Measurements from ENCODE around the gene NOSIP. TPM values are rescaled to one million over a fixed set of nuclear protein-coding genes. Genes with fewer than 3 reads are reported as not detected.
A peak's percentile ranks its signal among the peaks of the same experiment; 100 is the strongest.

Gene NOSIP
- total and polyA plus RNA-seq, 8 donors, result 40.8 to 67.9 (median 61.2) TPM

DNA sequence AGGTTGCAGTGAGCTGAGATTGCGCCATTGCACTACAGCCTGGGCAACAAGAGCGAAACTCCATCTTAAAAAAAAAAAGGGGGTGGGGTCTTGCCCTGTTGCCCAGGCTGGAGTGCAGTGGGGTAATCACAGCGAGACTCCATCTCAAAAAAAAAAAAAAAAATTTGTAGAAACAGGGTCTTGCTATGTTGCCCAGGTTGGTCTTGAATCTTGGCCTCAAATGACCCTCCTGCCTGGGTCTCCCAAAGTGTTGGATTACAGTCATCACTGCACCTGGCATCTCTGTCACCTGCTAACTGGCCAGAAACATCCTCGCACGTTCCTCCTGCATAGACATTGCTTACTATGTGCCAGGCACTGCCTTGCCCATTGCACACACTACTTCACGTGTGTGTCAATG lies 38.4 kb downstream of the NOSIP start:
- intact Hi-C loops (cut with DNase I), result no loop called here
- Histone ChIP-seq H3K36me3 (peaks cover 0 to 59% of the 10 kb centered on the region in 2 donors), H3K4me1 (peaks cover 0 to 9% of the 10 kb centered on the region in 2 donors), H3K9me3 (no peaks in the 10 kb centered on the region), H3K4me3 (no peak overlapping the region), H3K27ac (no peak overlapping the region), H3K27me3 (no peaks in the 10 kb centered on the region)
- ATAC-seq (no peak), DNase-seq (no peak)
- TF ChIP-seq, protein P1, sequence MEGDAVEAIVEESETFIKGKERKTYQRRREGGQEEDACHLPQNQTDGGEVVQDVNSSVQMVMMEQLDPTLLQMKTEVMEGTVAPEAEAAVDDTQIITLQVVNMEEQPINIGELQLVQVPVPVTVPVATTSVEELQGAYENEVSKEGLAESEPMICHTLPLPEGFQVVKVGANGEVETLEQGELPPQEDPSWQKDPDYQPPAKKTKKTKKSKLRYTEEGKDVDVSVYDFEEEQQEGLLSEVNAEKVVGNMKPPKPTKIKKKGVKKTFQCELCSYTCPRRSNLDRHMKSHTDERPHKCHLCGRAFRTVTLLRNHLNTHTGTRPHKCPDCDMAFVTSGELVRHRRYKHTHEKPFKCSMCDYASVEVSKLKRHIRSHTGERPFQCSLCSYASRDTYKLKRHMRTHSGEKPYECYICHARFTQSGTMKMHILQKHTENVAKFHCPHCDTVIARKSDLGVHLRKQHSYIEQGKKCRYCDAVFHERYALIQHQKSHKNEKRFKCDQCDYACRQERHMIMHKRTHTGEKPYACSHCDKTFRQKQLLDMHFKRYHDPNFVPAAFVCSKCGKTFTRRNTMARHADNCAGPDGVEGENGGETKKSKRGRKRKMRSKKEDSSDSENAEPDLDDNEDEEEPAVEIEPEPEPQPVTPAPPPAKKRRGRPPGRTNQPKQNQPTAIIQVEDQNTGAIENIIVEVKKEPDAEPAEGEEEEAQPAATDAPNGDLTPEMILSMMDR (IDR thresholded peaks at IDR 0.05), result no peak

DNA sequence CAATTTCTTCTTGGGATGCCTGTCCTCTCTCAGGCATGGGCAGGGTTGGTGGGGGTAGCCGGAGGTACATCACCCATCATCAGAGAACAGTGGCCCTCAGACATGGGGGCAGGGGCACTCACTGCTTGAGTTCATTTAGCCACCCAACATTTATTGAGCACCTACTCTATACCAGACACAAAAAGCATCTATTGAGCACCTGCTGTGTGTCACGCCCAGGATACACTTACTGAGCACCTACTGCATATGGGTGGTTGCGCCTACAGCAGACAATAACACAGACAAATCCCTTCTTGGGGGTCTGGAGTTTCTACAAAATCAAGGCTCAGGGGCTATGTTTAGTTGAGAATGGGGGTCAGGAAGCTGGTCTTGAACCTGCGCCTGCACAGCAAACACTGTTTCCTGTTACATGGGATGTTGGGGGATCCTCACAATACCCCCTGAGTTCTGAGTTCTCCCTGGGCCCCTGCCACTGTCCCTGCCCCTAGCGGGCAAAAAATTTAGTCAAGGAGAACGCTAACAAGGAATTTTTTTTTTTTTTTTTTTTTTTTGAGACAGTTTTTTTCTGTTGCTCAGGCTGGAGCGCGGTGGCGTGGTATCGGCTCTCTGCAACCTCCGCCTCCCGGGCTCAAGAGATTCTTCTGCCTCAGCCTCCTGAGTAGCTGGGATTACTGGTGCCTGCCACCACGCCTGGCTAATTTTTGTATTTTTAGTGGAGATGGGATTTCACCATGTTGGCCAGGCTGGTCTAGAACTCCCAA lies 41.0 kb downstream of the NOSIP start:
- Histone ChIP-seq H3K9me3 (no peaks in the 10 kb centered on the region), H3K4me1 (peaks cover 0 to 13% of the 10 kb centered on the region in 2 donors), H3K27ac (no peak overlapping the region), H3K36me3 (peaks cover 0 to 73% of the 10 kb centered on the region in 2 donors), H3K27me3 (no peaks in the 10 kb centered on the region), H3K4me3 (no peak overlapping the region)
- TF ChIP-seq, protein P1 (IDR thresholded peaks at IDR 0.05), result no peak
- no peak for DNase-seq
- intact Hi-C loops (cut with DNase I), result no loop called here
- ATAC-seq, result no peak

DNA sequence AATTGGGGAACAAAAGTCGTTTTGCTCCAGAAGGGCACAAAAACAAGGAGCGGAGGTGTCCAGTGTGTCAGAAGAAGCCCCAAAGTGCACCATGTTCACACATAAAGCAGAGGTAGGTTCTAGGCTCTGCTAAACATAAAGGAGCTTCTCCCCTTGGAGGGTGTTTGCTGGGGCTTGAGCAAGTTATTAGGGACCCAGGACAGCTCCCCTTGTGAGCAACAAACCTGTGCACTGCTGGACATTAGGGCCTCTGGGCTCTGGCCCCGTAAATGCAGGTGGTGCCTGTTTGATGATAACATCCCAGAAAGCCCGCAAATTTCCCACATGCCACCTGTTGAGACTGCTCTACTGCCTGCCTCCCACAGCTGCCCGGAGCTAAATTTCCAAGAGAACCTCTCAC lies 41.7 kb downstream of the NOSIP start:
- no peak overlapping the region for H3K4me3 ChIP-seq
- H3K36me3 ChIP-seq, result peaks cover 0 to 73% of the 10 kb centered on the region in 2 donors
- ATAC-seq (no peak), DNase-seq (no peak)
- H3K4me1 ChIP-seq, result peaks cover 0 to 20% of the 10 kb centered on the region in 2 donors
- no peak overlapping the region for H3K27ac ChIP-seq
- intact Hi-C loops (cut with DNase I), result no loop called here
- H3K9me3 ChIP-seq, result no peaks in the 10 kb centered on the region
- TF ChIP-seq, protein P1 (IDR thresholded peaks at IDR 0.05), result no peak
- H3K27me3 ChIP-seq, result no peaks in the 10 kb centered on the region

- Histone ChIP-seq H3K9me3 (no peaks in the 10 kb centered on the region), H3K27ac (no peak overlapping the region), H3K27me3 (no peaks in the 10 kb centered on the region), H3K36me3 (peaks cover 0 to 67% of the 10 kb centered on the region in 2 donors), H3K4me3 (no peak overlapping the region), H3K4me1 (peaks cover 7 to 33% of the 10 kb centered on the region in 2 donors)
- no peak for ATAC-seq
- TF ChIP-seq, protein P1 (IDR thresholded peaks at IDR 0.05), result no peak
- intact Hi-C loops (cut with DNase I), result no loop called here
- DNase-seq, result no peak
These were observed 43.4 kb downstream of the NOSIP start for GRCh38 chr19:49536921-49537462.

GRCh38 chr19:49534632-49535385 lies 45.5 kb downstream of the NOSIP start:
- Histone ChIP-seq H3K4me1 (peaks cover 7 to 33% of the 10 kb centered on the region in 2 donors), H3K27ac (no peak overlapping the region), H3K27me3 (no peaks in the 10 kb centered on the region), H3K9me3 (no peaks in the 10 kb centered on the region), H3K36me3 (peaks cover 0 to 67% of the 10 kb centered on the region in 2 donors), H3K4me3 (peak overlapping the region in 1 of 2 donors; percentile 73)
- ATAC-seq (no peak), DNase-seq (no peak)
- TF ChIP-seq, protein P1 (IDR thresholded peaks at IDR 0.05), result no peak
- intact Hi-C loops (cut with DNase I), result no loop called here

Measured in left lung (tissue), 10 donors.